Fibroblast of upper back skin (primary cell): ENCODE measurements around the gene UBQLN2.
A peak's percentile ranks its signal among the peaks of the same experiment; 100 is the strongest.
"Not testable (repeated sequence)": the region's sequence is repeated elsewhere in the genome, so short reads cannot be mapped to it uniquely, and the experiment has no call there.

Experiments
- DNase-seq: peaks from one replicate; pipeline ENCODE4 v3.0.0-alpha.2; 2013

Gene UBQLN2

DNA sequence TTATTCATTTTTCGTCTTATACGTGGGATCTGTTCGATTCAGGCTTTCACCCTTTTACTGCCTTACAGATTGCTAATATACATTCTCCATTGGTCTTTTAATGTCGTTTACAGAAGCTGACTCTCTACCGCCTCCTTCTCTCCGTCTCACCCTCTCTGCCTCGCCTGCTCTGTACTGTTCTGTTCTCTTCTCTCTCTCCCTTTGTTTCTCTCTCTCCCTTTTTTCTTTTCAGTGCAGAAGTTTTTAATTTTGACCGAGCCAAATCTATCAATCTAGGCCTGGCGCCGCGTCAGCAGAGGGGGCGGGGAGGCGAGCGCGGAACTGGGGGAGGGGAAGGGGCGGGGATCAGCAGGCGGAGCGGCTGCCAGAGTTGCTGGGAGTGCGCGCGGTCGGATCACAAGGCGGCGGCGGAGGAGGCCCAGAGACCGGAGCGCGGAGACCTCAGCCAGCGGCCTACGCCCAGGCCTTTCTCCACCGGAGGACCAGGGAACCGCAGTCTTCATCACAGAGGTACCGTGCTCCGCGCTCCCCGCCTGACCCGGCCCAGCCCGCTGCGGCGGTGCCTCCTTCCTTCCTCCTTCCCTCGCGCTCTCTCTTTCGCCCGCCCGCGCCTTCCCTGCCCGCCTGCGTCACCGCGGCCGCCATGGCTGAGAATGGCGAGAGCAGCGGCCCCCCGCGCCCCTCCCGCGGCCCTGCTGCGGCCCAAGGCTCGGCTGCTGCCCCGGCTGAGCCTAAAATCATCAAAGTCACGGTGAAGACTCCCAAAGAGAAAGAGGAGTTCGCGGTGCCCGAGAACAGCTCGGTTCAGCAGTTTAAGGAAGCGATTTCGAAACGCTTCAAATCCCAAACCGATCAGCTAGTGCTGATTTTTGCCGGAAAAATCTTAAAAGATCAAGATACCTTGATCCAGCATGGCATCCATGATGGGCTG is at the start of gene UBQLN2:
TSS of gene UBQLN2 (plus strand) at position 397 of the 931 bp plus-strand sequence. CDS start at position 644, 247 bp downstream.
- peak; percentile 82 for DNase-seq

DNA sequence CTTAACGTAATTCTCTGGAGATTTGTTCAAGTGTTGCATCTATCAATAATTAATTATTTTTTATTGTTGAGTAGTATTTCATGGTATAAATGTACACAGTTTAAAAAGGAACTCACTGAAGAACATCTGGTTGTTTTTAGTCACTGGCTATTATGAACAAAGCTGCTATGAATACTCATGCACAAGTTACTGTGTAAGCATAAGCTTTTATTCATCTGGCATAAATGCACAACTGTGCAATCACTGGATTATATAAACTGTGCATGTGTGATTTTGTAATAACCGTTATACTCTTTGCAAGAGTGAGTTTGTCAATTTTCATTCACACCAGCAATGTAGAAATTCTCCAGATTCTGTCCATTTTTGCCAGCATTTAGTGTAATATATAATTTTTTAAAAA is 43.8 kb upstream of the UBQLN2 start:
- DNase-seq, result no peak

DNA sequence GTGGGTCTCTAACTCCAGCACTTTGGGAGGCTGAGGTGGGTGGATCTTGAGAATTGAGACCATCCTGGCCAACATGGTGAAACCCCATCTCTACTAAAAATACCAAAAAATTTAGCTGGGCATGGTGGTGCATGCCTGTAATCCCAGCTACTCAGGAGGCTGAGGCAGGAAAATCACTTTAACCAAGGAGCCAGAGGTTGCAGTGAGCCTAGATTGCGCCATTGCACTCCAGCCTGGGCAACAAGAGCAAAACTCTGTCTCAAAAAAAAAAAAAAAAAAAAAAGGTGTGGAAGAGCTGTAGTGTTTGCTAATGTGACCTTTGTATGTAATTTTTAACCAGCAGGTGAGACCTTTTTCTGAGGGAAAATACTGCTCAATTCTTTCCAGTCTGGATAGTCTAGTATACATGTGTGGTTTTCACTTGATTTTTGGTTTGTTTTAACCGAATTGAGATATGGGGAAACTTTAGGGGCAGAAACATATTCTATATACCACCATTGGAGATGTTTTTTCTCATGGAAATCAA is 33.9 kb upstream of the UBQLN2 start:
- DNase-seq, result not testable (repeated sequence)

DNA sequence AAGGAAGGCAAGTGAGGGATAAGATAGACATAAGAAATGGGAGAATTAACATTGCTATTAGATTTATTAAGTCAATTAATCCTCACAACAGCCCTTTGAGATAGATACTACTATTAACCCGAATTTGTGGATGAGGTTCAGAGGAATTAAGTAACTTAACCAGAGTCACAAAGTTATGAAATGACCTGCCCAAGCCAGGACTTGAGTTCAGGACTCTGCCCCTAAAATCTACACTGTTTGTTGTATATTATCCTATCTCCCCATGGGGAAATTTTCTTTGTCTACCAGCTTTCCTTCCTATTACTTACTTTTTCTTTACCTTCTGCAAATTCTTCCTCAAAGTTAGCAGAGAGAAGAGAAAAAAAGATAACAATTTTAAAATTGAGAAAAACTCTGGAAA is 33.4 kb upstream of the UBQLN2 start:
- DNase-seq, result no peak

DNA sequence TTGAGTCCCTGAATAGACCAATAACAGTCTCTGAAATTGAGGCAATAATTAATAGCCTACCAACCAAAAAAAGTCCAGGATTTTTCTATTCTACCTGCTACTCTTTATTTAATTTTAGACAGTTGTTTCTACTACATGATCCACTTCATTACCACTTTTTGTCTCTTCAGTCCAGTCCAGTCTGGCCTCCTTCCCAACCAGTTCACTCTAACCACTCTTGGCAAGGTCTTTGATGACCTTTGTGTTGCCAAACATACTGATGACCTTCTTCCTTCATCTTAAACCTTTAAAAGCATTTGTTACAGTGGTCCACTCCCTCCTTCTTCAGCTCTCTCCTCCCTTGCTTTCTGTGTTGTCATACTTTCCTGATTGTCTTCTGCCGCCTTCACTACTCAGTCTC is 12.8 kb upstream of the UBQLN2 start:
- DNase-seq, result no peak

DNA sequence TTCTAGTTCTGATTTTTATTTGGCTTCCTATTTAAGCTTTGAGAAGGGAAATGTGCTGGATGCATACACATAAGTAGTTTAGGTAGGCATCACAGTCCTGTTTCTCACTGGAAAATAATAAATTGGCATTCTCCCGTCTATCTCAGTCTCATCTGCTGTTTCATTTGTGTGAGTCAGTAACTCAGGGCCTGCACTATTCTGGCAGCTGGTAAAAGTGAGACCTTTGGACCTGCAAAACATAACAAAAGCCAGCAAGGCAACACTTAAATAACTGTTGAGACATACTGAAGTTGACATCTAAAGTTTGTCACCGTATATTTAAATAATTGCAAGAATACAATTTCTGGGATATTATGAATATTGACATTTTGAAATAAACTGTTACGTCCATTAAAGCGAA is 8.6 kb upstream of the UBQLN2 start:
- no peak for DNase-seq

DNA sequence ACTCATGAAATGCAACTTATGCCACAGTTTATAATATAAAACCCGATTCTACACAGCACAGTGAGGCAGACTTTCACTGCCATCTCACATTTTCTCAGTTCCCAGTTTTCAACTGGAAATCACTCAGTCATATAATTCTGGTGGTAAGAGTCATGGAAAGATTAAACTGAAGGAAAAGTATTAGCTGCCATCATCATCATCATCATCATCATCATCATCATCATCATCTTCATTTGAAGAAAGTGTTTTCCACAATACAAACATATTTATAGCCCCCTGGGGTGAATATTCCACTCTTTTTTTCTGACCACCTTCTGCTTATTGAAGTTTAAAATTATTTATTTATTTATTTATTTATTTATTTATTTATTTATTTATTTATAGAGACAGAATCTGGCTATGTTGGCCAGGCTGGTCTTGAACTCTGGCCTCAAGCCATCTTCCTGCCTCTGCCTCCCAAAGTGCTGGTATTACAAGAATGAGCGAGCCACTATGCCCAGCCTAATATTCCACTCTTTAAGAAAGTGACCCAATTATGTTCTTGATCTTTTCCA is 6.0 kb upstream of the UBQLN2 start:
- DNase-seq, result no peak

DNA sequence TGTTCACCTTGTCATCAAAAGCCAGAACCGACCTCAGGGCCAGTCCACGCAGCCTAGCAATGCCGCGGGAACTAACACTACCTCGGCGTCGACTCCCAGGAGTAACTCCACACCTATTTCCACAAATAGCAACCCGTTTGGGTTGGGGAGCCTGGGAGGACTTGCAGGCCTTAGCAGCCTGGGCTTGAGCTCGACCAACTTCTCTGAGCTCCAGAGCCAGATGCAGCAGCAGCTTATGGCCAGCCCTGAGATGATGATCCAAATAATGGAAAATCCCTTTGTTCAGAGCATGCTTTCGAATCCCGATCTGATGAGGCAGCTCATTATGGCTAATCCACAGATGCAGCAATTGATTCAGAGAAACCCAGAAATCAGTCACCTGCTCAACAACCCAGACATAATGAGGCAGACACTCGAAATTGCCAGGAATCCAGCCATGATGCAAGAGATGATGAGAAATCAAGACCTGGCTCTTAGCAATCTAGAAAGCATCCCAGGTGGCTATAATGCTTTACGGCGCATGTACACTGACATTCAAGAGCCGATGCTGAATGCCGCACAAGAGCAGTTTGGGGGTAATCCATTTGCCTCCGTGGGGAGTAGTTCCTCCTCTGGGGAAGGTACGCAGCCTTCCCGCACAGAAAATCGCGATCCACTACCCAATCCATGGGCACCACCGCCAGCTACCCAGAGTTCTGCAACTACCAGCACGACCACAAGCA is 898 bp downstream of the UBQLN2 start:
- peak; percentile 40 for DNase-seq

DNA sequence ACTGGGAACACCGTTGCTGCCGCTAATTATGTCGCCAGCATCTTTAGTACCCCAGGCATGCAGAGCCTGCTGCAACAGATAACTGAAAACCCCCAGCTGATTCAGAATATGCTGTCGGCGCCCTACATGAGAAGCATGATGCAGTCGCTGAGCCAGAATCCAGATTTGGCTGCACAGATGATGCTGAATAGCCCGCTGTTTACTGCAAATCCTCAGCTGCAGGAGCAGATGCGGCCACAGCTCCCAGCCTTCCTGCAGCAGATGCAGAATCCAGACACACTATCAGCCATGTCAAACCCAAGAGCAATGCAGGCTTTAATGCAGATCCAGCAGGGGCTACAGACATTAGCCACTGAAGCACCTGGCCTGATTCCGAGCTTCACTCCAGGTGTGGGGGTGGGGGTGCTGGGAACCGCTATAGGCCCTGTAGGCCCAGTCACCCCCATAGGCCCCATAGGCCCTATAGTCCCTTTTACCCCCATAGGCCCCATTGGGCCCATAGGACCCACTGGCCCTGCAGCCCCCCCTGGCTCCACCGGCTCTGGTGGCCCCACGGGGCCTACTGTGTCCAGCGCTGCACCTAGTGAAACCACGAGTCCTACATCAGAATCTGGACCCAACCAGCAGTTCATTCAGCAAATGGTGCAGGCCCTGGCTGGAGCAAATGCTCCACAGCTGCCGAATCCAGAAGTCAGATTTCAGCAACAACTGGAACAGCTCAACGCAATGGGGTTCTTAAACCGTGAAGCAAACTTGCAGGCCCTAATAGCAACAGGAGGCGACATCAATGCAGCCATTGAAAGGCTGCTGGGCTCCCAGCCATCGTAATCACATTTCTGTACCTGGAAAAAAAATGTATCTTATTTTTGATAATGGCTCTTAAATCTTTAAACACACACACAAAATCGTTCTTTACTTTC is 1.8 kb downstream of the UBQLN2 start:
- no peak for DNase-seq

DNA sequence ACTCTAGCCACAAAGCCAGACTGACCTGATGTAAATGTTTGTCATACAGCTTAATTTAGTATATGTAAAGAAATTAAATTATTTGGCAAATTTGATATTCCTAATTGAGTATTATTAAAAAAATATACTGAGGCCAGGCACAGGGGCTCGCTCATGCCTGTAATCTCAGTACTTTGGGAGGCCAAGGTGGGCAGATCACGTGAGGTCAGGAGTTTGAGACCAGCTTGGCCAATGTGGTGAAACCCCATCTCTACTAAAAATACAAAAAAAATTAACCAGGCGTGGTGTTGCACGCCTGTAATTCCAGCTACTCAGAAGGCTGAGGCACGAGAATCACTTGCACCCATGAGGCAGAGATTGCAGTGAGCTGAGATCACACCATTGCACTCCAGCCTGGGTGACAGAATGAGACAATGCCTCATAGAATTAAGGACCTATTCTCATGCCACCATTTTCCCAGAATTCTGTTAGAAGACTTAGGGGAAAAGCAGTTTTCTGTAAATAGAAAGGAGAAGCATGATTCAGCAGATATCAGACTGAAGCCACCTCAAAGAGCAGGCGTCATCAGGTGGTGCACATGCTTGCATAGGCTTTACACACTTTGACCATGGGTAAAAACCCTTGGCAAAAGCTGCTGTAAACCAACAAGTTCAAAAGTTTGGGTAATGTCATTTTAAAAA is 6.1 kb downstream of the UBQLN2 start:
- no peak for DNase-seq

DNA sequence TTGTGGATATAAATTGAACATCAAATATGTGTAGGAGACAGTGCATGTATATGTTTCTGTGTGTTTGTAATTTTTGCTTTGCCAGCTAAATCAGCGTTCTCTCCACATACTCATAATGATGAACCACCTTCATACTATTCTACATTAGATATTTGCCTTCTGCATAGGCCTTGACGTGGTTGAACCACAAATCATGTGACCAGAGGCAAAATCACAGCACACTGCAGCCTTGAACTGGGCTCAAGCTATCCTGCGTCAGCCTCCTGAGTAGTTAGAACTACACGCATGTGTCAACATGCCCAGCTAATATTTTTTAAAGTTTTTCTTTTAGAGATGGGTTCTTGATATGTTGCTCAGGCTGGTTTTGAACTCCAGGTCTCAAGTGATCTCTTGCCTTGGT is 9.5 kb downstream of the UBQLN2 start:
- no peak for DNase-seq

DNA sequence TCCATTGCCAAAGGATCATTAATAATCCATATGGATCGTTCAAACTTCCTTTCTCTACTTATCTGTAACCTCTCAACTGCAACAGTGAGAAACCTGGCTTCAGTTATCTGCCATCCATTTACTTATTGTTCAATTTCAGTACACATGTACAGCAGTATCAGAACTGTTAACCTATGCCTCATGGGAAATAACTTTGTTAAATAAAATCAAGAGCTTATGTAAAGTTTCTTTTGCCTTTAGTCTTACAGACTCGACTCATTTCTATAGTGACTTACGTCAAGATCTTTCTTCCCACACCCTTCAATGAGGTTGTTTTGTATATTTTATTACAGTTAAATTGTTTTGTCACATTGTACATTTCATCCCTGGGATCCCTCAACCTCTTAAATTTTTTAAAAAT is 11.4 kb downstream of the UBQLN2 start:
- DNase-seq, result no peak

DNA sequence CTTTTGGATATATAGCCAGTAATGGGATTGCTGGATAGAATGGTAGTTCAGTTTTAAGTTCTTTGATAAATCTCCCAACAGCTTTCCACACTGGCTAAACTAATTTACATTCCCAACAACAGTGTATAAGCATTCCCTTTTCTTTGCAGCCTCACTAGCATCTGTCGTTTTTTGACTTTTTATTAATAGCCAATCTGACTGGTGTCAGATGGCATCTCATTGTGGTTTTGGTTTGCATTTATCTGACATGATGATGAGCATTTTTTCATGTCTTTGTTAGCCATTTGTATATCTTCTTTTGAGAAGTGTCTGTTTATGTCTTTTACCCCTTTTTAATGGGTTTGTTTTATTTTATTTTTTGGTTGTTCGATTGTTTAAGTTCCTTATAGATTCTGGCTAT is 13.3 kb downstream of the UBQLN2 start:
- DNase-seq, result no peak

DNA sequence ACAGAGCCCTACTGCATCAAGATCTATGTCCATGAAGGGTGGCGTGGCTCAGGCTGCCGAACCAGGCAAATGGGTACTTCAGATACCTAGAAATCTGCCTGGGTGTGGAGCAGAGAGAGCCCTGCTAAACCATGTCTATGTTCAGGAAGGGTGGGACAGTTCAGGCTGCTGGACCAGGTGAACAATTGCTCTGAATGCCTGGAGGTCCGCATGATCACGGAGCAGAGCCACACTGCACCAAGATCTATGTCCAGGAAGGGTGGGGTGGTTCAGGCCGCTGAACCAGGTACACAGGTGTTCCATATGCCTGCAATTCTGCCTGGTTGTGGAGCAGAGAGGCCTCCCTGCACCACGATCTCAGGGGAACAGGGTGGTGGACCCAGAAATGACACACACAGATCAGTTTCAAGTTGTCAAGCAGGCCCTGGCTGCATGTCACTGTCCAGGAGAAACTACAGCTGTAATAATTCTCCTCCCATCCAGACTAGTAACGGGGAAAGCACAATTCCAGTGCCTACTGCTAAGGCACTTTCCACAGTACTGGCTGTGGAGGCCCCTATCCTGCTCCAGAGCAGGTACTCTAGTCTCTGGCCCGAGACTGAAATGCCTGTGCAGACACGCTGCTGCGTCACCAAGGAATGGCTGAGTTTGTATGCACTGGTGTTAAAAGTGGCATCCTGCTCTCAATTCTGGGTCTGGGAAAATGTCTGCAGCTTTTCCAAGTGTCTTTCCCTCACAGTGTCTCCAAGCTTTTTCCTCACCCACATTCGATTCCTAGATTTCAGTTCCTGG is 25.2 kb downstream of the UBQLN2 start:
- no peak for DNase-seq

DNA sequence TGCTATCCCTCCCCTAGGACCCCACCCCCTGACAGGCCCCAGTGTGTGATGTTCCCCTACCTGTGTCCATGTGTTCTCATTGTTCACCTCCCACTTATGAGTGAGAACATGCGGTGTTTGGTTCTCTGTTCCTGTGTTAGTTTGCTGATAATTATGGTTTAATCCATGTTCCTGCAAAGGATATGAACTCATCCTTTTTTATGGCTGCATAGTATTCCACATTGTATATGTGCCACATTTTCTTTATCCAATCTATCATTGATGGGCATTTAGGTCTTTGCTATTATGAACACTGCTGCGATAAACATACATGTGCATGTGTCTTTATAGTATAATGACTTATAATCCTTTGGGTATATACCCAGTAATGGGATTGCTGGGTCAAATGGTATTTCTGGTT is 28.4 kb downstream of the UBQLN2 start:
- DNase-seq, result not testable (repeated sequence)

DNA sequence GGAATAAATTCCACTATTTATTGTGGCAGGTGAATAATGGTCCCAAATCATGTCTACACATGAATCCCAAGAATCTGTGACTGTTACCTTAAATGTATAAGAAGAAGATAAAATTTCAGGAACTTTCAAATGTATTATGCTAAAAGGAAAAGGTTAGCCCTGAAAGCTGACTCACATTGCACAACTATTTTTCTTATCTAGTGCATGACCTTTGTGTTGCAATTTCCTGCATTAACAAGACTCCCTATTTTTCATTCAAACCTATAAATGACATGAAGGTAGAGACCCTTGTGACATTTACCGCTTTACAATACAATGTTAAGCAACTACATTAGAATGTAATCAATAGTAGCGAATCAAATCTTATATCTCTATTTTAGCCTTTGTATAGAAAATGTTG is 36.7 kb downstream of the UBQLN2 start:
- DNase-seq, result no peak

DNA sequence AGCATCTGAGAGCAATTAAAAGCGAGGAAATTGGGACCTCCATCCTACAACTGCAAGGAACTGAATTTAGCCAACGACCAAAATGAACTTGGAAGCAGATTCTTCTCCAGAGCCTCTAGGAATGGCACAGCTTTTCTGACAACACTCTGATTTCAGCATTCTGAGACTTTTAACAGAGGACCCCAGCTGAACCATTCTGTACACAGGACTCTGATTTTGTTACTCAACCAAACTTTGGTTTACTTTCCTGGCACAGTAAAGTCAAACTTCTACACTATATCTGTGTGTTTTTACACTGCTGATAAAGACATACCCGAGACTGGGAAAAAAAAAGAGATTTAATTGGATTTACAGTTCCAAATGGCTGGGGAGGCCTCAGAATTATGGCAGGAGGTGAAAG is 37.6 kb downstream of the UBQLN2 start:
- no peak for DNase-seq

DNA sequence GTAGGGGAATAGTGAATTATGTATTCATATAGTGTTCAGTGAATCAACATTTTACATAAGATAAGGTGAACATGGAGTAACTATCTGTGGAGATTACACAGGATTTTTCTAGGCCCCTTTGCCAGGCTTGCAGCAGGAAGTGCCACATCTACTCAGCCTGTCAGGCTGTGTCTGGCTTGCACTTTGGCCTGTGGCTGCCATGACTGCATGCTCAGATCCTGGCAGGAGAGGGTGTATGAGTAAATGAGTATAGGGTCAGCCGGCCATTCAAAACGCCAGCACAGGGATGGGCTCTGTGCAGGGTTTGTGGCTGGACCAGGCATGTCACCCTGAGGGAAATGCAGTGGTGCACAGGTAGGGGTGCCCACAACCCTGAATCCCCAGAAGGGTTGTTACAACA is 51.9 kb downstream of the UBQLN2 start:
- no peak for DNase-seq
